ENCODE results near the gene SCUBE1.
"Not testable (repeated sequence)": the region's sequence is repeated elsewhere in the genome, so short reads cannot be mapped to it uniquely, and the experiment has no call there.

SCUBE1 gene

DNA sequence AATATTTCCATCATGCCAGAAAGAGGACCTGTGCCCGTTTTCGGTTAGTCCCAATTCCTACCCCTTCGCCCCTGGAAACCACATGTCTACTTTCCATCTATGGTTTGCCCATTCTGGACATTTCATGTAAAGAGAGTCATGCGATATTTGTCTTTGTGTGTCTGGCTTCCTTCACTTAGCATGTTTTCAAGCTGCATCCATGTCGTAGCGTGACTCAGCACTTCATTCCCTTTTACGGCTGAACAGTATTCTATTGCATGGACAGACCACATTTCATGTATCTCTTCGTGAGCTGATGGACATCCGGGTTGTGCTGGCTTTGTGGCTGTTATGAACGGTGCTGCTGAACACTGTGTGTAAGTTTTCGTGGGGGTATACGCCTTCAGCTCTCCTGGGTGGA lies 43.4 kb downstream of the SCUBE1 start:
- DNase-seq = no peak

- no peak for DNase-seq
Measured at GRCh38 chr22:43298062-43298801, 44.9 kb downstream of the SCUBE1 start.

DNA sequence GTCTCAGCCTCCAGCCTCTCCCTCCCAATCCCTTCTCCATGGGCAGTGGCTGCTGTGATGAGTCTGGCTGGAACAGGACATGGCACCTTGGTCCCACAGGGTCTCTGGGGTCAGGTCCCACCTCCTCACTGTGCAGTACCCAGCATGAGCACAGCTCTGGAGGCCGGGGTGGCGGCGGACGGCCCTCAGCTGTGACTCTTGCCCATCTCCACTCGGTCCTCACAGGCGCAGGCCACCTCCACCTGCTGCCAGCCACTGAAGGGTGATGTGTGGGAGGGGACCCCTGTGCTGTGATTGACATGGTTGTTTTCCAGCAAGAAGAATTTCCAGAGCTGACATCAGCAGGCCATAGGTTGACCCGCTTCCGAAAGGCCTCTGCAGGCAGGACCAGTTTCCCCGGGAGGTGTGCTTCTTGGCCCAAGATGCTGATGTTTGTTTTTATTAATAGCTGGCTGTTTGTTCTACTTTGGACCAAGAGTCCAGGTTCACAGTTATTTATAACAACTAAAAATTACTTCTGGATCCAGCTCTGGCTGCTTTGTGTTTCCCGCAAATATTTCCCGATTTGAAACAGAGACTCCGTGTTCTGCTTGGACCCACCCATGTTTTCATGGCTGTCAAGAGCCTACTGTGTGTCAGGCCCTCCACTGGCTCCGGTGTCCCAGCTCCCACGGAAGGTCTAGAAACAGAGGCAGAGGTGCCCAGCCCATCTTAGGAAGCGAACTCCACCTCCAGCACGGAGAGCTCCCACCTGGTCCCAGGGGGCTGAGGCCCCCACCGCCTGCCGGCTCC lies 45.7 kb downstream of the SCUBE1 start:
- no peak for DNase-seq

GRCh38 chr22:43296276-43296902 lies 46.8 kb downstream of the SCUBE1 start:
- DNase-seq = no peak

GRCh38 chr22:43295660-43296059 lies 47.5 kb downstream of the SCUBE1 start:
- no peak for DNase-seq

DNA sequence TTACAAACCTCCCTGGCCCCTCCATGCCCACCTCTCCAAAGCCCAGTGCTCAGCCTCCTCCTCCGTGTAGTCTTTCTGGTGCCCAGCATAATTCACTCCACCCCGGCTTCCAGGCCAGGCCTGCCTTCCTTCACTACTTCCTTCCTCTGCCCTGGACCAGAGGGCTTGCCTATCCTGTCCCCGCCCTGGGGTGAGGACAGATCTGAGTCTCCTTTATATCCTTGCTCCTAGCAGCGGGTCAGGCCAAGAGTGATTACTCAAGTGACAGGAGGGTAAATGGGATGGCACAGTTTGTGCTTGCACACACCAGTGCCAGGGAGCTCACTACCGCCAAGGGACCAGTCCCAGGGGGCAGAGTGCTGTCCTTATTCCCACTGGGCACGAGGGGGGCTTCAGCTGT lies 48.0 kb downstream of the SCUBE1 start:
- DNase-seq = no peak

- no peak for DNase-seq
Measured at GRCh38 chr22:43293655-43294392, 49.3 kb downstream of the SCUBE1 start.

DNA sequence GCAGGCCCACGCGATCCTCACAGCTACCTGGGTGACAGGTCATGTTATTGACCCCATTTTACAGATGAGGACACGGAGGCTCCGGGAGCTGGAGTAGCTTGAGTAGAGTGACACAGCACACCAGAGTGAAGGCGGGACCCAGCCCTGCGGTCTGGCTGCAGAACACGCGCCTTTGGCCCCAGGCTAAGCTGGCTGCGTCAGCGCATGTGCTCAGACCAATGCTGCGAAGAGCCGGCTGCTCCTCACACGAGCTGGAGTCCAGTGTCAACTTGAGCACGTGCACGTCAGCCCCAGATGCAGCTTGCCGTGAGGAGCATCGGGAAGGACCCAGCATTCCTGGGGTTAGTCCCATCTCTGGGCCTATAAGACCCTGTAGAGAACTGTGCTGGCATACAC lies 49.9 kb downstream of the SCUBE1 start:
- no peak for DNase-seq

DNA sequence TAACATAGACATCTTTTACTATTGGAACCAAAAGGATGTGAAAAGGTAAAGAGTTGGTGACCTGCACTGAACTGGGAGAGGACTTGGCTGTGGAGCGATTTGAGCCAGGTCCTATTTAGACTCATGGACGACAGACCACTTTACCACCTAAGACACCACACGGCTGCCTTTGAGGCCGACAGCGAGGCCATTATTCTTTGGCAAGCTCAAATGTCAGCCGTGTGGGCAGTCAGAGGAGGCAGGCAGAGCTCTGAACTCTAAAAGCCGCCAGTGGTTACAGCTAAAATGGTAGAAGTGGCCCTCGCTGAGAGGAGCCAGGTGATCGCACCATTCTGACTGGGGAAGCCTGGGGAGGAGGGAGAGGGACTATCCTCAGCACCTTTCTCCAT lies 50.5 kb downstream of the SCUBE1 start:
- DNase-seq = no peak

DNA sequence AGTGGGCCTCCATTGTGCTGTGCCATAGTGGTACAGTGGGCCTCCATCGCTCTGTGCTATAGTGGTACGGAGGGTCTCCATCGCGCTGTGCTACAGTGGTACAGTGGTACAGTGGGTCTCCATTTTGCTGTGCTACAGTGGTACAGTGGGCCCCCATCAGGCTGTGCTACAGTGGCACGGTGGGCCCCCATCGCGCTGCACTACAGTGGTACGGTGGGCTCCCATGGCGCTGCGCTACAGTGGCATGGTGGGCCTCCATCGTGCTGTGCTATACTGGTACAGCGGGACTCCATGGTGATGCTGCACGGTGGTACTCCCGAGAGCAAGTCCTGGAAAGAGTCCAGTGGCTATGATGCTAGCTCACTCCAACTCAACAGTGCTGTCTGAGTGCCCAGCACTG lies 51.8 kb downstream of the SCUBE1 start:
- DNase-seq = no peak

DNA sequence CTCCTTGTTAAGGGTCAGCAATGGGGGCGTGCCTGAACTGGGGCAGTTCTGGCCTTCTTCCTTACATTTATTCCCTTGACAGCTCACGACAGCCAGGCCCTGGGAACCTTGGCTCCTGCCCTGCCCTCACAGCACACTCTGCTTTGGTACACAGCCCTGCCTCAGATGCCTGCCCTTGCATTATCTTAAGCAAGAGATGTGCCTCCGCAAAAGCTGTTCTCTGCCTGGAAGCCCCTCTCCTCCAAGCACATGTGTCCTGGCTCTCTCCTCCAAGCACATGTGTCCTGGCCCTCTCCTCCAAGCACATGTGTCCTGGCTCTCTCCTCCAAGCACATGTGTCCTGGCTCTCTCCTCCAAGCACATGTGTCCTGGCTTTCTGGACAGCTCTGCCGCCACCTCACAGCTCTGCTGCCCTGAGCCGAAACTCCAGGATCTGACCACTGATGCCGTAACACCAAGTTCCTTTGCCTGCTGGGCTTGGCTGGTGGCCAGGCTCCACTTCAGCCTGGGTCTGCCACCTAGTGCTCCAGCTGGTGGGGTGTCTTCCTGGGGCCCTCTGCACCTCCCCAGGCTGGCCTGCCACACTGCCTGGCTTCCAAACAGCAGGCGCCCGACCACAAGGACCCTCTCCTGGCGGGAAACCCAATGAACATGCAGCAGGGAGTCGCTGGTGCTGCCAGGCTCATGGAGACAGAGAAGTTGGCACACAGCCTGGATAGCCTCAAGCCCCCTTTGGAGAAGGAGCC lies 53.0 kb downstream of the SCUBE1 start:
- DNase-seq = no peak

- no peak for DNase-seq
Measured at GRCh38 chr22:43289531-43289963, 53.6 kb downstream of the SCUBE1 start.

DNA sequence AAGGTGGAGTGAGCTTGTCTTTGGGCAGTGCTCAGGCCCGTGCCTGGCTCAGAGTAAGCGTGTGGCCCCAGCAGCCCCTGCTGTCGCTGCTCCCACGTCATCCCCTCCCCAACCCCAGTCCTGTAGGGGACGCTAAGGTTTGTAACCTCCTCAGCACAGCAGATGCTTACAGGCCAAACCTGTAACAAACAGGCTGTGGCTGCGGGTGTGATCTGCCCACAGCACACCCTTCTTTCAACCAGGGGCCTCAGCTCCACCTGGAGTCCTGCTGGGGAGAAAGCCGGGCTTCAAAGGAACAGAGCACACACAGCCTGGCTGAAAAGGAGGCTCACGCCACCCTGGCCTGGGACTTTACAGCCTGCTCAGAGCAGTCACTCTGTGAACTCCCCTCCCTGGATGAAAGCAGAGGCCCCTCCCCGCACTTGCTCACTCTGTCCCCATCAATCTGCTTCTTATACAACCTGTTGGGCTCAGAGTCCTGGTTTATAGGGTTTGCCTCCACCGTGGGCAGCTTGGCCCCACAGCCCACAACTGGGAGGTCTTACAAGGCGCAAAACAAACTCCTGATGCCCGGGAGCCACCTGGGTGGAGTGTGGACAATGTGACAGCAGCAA lies 54.3 kb downstream of the SCUBE1 start:
- DNase-seq = no peak

DNA sequence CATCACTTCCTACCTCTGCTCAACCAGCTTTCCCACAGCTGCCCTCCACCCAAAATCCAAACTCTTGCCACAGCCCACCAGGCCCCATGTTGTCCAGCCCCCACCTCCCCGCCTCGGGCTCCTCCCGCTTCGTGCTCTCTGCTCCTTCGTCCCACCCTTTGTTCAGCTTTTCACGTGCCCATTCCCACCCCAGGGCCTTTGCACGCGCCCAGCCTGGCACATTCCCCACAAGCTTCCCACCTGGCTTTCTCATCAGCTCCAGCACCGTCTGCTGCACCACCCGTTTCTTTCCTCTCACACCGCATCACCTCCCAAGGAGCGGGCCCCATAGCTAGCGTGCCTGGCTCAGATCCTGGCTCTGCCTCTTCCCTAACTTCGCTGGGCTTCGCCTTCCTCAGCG lies 54.8 kb downstream of the SCUBE1 start:
- no peak for DNase-seq

DNA sequence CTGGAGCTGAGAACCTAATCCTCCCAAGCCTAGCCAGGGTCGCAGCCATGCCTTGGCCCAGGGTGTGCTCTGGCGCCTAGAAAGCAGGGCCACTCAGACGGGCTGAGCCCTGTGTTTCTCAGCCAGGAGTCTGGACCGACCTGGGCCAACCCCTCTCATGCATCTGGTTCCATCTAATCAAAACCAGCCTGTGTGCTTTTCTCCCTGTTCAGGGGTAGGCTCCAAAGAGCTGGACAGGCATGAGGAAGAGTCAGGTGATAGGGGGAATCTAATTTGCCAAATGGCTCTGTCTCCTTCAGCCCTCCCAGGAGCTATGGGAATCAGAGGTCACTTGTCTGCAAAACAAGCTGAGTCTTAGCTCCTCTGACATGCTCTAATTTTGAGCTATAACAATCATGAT lies 55.7 kb downstream of the SCUBE1 start:
- DNase-seq = no peak

- DNase-seq = no peak
Measured at GRCh38 chr22:43281394-43281793, 61.8 kb downstream of the SCUBE1 start.

GRCh38 chr22:43280523-43280886 lies 62.7 kb downstream of the SCUBE1 start:
- not testable (repeated sequence) for DNase-seq

GRCh38 chr22:43279867-43280522 lies 63.2 kb downstream of the SCUBE1 start:
- DNase-seq = no peak

GRCh38 chr22:43277987-43278601 lies 65.1 kb downstream of the SCUBE1 start:
- DNase-seq = no peak

DNA sequence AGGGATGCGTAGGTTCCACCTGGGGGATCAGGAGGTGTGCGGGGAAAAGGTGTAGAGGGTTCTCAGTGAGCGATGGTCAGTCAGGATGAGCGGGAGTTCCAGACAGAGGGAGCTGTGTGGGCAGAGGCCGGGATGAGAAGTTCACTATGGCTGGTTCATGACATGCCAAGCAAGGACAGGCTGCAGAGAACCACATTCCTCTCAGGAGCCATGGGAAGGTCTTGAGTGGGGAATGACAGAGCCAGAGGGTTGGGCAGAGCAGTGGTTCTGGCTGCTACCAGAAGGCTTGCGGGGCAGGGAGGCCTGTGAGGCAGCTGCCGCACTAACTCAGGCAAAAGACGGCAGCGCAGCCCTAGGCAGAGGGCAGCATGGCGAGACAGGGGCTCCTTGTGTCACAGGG lies 66.1 kb downstream of the SCUBE1 start:
- DNase-seq = no peak

DNA sequence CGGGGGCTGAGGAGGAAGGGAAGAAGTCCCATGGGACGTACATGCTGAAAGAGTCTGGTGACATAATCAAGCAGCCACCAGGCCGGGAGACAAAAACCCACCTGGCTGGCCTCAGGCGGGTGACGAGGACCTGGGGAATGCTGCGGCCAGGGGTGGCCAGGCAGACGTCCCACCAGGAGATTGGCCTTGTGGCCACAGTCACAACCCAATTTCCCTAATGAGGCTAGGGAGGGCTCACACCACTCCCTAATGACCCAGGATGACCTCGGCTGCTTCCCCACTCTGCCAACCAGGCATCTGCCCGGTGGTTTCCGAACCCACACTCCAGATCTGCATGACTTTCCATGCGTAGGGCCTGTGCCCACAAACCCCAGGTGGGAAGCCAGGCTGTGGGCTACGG lies 66.9 kb downstream of the SCUBE1 start:
- no peak for DNase-seq

All from stimulated activated CD4-positive, alpha-beta T cell treated with anti-CD3 and anti-CD28 coated beads, Interleukin-2, amount 100 ng/mL, for 48 hours (primary cell).